NOMO-1 treated with dmso at 0.1 percent for 144 hours (cell line): Measurements from ENCODE around the gene COX7C.
"Not testable (repeated sequence)": the region's sequence is repeated elsewhere in the genome, so short reads cannot be mapped to it uniquely, and the experiment has no call there.

Experiments
- DNase-seq: peaks from one replicate; lab custom pipeline; 2025; ENCODE audit not compliant: unreplicated experiment; lab: John Stamatoyannopoulos, UW

COX7C gene, protein sequence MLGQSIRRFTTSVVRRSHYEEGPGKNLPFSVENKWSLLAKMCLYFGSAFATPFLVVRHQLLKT

GRCh38 chr5:86617756-86618576 is at the start of gene COX7C:
Gene COX7C, plus strand, starts transcription at chr5:86617941. Its CDS starts 115 bp downstream, at chr5:86618056.
- DNase-seq = peak; percentile 96

DNA sequence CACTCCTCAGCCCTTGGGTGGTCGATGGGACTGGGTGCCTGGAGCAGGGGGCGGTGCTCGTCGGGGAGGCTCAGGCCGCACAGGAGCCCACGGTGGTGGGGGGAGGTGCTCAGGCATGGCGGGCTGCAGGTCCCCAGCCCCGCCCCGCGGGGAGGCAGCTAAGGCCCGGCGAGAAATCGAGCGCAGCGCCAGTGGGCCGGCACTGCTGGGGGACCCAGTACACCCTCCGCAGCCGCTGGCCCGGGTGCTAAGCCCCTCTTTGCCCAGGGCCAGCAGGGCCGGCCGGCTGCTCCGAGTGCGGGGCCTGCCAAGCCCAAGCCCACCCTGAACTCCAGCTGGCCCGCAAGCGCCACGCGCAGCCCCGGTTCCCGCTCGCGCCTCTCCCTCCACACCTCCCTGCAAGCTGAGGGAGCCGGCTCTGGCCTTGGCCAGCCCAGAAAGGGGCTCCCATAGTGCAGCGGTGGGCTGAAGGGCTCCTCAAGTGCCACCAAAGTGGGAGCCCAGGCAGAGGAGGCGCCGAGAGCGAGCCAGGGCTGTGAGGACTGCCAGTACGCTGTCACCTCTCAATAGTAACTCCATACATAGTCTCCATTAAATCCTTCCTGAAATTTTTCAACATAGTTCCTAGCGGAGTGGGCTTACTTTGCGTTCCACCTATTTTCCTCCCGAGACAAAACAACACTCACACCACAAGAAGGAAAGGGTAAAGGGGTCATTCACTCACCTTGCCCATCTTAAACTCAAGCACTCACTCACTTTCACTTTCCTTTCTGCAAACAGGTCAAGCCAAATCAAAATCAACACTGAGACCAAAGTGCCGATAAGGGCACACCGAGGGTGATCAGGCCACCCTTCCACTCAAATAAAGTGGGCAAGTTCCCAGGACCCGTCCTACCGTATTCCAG is 48.0 kb upstream of the COX7C start:
- DNase-seq = not testable (repeated sequence)

DNA sequence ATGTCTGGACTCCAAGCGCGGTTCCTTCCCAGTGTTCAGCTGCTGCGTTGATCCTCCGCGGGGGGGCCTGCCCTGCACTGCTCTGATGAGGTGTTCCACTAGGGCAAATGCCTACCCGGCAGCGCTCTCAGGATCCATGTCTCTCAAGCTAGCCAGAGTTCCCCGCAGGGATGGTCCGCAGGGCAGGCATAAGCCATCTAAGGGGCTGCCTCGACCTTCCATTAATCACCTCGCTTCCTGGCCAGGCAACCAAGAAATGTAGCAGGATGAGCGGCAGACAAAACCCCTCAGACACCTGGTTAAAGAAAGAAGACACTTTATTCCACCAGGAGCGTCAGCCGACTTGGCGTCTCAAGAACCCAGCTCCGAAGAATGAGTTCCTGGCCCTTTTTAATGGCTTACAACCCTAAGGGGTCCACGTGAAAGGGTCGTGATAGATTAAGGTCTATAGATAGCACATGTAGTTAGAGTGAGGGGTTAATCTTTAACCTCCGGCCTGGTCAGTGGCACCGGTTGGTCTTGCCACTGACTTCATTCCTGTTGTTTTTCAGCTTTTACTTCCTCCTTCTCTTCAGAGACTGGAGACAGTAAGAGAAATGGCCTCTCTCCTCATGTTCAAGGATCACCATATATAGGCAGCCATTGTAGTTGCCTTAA is 47.2 kb upstream of the COX7C start:
- no peak for DNase-seq

DNA sequence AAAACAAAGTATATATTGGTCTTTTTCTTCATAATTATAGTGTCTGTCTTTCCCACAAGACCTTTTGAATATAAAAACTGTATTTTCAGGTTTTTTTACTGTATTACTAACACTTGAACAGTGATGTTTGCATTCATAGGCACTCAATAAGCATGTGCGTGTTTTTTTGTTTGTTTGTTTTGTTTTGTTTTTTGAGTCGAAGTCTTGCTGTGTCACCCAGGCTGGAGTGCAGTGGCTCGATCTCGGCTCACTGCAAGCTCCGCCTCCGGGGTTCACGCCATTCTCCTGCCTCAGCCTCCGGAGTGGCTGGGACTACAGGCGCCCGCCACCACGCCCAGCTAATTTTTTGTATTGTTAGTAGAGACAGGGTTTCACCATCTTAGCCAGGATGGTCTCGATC is 46.6 kb upstream of the COX7C start:
- DNase-seq = not testable (repeated sequence)

DNA sequence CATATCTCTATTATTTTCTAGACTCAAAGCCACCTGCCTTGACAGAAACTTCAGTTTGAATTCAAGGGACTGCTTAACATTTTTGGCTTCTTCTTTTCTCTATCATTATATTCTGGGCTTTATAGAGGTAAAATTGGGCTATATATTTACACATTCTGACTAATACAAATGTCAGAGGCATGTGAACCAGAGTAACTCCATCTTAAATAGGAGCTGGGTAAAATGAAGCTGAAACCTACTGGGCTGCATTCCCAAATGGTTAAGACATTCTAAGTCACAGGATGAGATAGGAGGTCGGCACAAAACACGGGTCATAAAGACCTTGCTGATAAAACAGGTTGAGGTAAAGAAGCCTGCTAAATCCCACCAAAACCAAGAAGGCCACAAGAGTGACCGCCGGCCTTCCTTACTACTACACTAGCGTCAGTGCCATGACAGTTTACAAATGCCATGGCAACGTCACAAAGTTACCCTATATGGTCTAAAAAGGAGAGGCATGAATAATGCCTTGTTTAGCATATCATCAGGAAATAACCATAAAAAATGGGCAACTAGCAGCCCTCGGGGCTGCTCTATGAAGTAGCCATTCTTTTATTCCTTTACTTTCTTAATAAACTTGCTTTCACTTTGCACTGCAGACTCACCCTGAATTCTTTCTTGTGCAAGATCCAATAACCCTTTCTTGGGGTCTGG is 44.8 kb upstream of the COX7C start:
- DNase-seq = no peak

DNA sequence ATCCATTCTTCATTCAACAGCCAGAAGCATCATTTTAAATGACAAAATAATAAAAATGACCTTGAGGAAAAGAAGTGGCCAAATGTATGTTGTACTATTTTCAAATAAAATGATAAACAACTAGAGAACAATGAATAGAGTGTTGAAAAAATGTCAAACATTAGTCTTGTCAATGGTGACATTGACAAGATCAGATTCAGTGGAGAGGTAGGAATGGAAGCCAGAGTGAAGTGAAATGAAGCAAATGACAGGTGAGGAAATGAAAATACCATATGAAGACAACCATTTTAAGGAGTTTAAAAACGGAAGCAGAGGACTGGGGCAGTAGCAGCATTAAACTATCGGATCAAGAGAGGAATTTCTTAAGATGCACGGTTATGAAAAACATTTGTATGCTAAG is 38.2 kb upstream of the COX7C start:
- DNase-seq = no peak

DNA sequence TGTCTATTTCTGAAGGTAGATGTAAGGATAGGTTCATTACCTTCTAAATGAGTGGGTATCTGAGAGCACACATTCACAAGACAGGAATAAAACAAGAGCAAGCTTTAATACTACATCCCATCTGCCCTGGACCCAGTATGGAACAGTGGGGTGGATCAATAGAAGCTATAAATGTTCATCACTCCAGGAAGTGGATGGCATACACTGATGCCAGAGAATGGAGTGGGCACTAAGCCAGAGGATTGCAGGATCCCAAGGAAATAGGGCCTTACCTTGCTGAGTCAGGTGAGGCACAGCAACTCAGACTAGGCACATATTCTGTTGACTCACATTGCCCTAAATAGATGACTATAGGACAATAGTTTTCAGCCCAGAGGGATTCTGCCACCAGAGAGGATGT is 21.3 kb upstream of the COX7C start:
- no peak for DNase-seq

DNA sequence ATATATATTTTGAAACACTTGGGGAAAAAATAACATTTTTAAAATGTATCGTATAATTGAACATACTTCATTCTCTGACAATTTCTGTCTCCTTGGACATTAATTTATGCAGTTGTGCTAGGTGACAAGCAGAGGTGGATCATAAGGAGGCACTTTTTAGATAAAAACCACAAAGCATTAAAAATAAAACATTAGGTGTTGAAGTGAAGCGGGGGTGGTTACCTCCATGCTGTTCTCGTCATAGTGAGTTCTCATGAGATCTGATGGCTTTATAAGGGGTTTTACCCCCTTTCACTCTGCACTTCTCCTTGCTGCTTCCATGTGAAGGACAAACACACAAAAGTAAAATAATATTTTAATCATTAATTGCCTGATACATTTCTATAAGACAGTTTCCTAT is 11.9 kb upstream of the COX7C start:
- DNase-seq = no peak

- DNase-seq = no peak
Observed at GRCh38 chr5:86613455-86613854, 4.3 kb upstream of the COX7C start.

- no peak for DNase-seq
Observed at GRCh38 chr5:86617309-86617755, 409 bp upstream of the COX7C start.

GRCh38 chr5:86623785-86624483 is 6.2 kb downstream of the COX7C start:
- peak; percentile 17 for DNase-seq

- no peak for DNase-seq
Observed at GRCh38 chr5:86625148-86625547, 7.4 kb downstream of the COX7C start.

GRCh38 chr5:86626149-86626548 is 8.4 kb downstream of the COX7C start:
- DNase-seq = no peak

DNA sequence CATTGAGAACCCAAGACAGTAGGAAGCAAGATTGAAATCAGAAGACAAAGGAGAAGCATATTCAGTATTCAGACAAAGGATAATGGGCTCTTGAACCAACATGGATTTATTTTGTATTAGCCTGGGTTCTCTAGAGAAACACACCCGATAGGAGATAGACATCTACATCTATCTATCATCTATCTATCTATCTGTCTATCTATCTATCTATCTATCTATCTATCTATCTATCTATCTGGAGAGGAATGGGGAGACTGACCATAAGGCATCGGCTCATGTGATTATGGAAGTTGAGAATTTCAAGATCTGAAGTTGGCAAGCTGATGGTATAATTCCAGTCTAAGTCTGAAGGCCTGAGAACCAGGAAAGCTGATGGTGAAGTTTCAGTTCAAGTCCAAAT is 13.4 kb downstream of the COX7C start:
- no peak for DNase-seq

GRCh38 chr5:86640998-86641397 is 23.3 kb downstream of the COX7C start:
- no peak for DNase-seq

DNA sequence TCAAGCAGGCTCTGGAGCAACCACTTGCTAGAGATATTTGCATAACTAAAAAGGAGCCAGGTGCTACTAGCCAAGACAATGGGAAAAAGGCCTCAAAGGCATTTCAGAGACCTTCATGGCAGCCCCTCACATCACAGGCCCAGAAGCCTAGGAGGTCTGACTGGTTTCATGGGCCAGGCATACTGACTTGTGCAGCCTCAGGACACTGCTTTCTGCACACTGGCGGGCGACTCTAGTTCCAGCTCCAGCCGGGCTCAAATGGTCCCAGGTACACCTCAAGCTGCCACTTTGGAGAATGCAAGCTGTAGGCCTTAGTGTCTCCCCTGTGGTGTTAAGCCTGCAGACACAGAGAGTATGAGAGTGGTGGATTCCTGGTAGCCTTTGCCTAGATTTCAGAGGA is 27.1 kb downstream of the COX7C start:
- no peak for DNase-seq

DNA sequence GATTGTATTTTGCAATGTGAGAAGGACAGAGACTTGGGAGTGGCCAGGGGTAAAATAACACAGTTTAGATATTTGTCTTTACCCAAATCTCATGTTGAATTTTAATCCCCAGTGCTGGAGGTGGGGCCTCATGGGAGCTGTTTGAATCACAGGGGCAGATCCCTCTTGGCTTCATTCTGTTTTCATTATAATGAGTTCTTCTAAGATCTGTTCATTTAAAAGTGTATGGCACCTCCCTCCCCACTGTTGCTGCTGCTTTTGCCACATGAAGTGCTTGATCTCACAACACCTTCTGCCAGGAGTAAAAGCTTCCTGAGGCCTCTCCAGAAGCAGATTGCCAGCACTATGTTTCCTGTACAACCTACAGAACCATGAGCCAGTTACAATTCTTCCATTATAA is 28.1 kb downstream of the COX7C start:
- no peak for DNase-seq

DNA sequence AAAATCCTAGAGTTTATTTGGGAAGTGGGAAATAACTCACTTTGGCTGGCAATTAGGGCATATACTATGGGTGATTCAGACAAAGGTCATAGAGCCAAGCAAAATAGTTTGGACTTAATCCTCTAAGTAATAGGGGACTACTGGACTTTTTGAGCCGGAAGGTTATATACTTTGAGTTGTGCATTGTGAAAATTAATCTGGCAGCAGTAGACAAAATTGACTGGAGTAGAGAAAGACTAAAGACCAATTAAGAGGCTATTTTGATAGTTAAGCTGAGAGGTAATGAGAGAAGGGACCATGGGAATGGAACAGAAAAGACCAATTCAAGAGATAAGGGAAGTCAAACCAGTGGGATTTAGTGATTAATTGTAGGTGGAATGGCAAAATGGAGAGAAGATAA is 28.9 kb downstream of the COX7C start:
- no peak for DNase-seq

- no peak for DNase-seq
Observed at GRCh38 chr5:86649832-86650505, 32.2 kb downstream of the COX7C start.

GRCh38 chr5:86660771-86661170 is 43.0 kb downstream of the COX7C start:
- DNase-seq = not testable (repeated sequence)
